NCI-H524 treated with DMSO at 0.1 percent for 48 hours (cell line): ENCODE data around the gene NEK8.

Experiments
- DNase-seq: peaks from one replicate; lab custom pipeline; 2025; lab: John Stamatoyannopoulos, UW

The NEK8 gene

GRCh38 chr17:28744972-28745785 lies 16.6 kb downstream of the NEK8 start:
- DNase-seq: peak; percentile 12

- DNase-seq: no peak
Observed at GRCh38 chr17:28745786-28746411, 17.3 kb downstream of the NEK8 start.

- peak; percentile 84 for DNase-seq
Observed at GRCh38 chr17:28746611-28747050, 18.0 kb downstream of the NEK8 start.

GRCh38 chr17:28747051-28747691 lies 18.6 kb downstream of the NEK8 start:
- DNase-seq: peak; percentile 20

- no peak for DNase-seq
Observed at GRCh38 chr17:28747801-28748750, 19.5 kb downstream of the NEK8 start.

- DNase-seq: no peak
Observed at GRCh38 chr17:28748852-28749515, 20.4 kb downstream of the NEK8 start.

- DNase-seq: no peak
Observed at GRCh38 chr17:28749516-28750177, 21.1 kb downstream of the NEK8 start.

- DNase-seq: peak; percentile 69
Observed at GRCh38 chr17:28750178-28751047, 21.8 kb downstream of the NEK8 start.

GRCh38 chr17:28751600-28752366 lies 23.2 kb downstream of the NEK8 start:
- no peak for DNase-seq

GRCh38 chr17:28755486-28755885 lies 26.9 kb downstream of the NEK8 start:
- DNase-seq: no peak

- no peak for DNase-seq
Observed at GRCh38 chr17:28756049-28756804, 27.6 kb downstream of the NEK8 start.

- DNase-seq: no peak
Observed at GRCh38 chr17:28758411-28759121, 30.0 kb downstream of the NEK8 start.

- no peak for DNase-seq
Observed at GRCh38 chr17:28759256-28759865, 30.8 kb downstream of the NEK8 start.

GRCh38 chr17:28760601-28761562 lies 32.3 kb downstream of the NEK8 start:
- no peak for DNase-seq

- DNase-seq: no peak
Observed at GRCh38 chr17:28763137-28763799, 34.7 kb downstream of the NEK8 start.
